GM19328 (cell line): ENCODE measurements around the gene CDKN2B.

Experiments
- ATAC-seq: cut with Tn5 transposase; IDR thresholded peaks from one replicate; pipeline ENCODE4 v1.9.1; 2021; ENCODE audit warnings: mild to moderate bottlenecking, moderate library complexity; ENCODE audit not compliant: unreplicated experiment

The CDKN2B gene

DNA sequence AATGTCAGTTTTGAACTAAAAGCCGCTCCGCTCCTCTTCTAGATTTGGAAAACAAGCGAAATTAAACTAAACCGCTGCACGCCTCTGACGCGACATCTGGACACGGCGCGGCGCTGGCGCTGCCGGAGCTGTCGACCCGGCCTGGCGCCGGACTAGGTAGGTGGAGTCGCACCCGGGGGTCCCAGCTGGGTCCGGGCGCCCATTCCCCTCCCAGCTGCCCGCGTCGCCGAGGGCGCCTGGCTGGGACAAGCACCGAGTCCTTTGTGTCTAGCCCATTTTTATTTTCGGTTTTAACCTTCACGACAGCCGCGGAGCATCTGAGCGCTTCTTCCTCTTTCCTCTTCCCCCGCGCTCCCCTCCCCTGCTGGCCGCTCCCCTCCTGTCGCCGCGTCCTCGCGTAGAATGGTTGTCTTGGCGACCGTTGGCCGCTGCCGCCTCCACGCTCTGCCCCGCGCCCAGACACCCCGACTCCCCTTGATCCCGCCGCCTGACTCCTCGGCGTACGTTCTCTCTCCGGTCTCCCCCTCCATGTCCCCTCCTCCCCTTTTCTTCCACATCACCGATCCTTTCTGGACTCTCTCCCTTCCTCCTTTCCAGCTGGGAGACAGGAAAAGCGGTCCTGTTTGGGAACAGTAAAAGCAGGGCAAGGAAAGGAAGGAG is 14.0 kb downstream of the CDKN2B start:
- ATAC-seq = peak; percentile 77

GRCh38 chr9:21994556-21995005 is 14.5 kb downstream of the CDKN2B start, which contains the start of gene CDKN2B-AS1:
Gene CDKN2B-AS1 (plus strand): TSS chr9:21994791.
- ATAC-seq = peak; percentile 42

GRCh38 chr9:21993893-21994555 is 15.1 kb downstream of the CDKN2B start, which contains the start of gene CDKN2A:
Gene CDKN2A (minus strand): TSS chr9:21994392.
- ATAC-seq = peak; percentile 35

DNA sequence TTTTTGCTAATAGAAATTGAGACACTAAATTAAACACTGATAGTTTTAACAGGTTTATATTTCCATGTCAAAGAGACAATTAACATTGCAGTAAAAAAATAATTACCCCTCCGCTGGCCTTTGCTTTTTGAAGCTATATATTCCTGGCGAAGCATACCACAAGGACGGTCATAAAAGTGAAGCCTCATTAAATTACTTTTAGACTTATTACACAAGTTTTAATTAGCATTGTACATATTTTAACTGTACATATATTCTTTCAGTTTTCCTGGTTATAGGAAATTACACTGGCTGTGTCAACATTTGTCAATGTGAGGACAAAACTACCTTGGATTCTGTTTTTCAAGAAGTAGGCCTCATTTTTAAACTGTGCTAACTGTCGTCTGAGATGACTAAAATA is 16.1 kb downstream of the CDKN2B start:
- ATAC-seq = no peak

DNA sequence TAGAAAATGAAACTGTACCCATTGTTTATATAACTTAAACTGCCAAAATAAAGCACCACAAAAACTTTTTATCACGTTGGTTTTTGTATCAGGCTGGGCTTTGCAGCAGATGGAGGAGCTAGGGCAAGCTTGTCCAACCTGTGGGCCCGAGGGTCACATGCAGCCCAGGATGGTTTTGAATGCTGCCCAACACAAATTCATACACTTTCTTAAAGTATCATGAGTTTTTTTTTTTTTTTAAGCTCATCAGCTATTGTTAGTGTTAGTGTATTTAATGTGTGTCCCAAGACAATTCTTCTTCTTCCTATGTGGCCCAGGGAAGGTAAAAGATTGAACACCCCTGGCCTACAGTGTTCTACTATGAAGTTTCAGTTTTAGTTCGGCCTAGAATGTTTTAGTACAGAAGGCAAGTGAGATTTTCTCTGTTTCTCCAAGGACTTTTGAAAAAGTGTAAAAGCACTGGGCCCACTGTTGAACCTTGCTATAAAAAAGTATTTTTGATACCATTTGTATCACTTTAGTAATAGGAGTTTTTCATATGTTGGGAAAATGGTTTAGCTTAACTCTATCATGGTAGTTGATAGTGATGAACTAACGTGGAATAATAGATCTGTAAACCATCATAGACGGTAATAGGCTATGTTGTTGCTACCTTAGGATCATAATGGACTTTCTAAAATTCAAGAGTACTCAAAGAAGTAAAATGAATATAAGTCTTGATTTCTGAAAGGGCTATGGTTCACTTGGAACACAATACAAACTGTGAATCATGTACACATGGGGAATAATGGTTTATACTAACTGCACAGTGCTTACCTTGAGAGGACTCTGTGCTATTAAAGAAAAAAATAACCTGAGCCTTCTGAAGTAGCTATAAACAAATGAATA is 17.8 kb downstream of the CDKN2B start:
- no peak for ATAC-seq

- no peak for ATAC-seq
Observed at GRCh38 chr9:21989440-21990189, 19.5 kb downstream of the CDKN2B start.

DNA sequence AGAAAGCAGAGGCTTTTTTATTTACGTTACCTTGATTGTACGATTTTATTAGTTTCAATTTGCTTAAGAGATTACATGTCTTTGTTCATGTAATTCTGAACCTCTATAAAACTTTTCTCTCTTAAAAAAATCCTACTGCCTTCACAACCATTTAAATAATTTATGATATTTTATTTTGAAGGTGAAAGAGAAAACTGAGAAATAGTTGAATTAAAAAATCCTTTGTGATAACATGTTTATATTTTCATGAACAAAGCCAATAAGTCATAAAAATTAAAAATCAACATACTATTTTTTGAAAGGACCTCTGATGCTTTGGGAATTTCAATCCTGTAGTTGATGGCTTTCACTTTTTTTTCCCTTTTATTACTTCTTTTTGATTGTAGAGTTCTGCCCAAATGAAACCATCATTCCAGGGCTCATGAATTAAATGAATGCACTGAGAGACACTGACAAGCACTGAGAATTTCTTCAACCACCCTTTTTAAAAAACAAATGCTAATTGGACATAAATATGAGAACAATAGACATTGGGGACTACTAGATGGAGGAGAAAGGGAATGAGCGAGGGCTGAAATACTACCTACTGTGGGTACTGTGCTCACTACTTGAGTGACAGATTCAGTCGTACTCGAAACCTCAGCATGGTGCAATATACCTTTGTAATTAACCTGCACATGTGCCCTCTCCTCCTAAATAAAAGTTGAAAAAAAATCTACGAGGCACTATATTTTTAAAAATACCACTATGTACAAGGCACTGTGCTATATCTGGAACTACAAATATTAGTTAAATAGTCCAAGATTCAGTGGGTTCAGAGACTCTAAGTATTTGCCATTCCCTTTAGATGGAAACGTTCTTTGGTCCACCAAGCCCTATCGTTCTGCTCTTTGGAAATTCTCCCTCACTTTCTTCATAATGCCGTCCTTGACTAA is 20.8 kb downstream of the CDKN2B start:
- no peak for ATAC-seq

DNA sequence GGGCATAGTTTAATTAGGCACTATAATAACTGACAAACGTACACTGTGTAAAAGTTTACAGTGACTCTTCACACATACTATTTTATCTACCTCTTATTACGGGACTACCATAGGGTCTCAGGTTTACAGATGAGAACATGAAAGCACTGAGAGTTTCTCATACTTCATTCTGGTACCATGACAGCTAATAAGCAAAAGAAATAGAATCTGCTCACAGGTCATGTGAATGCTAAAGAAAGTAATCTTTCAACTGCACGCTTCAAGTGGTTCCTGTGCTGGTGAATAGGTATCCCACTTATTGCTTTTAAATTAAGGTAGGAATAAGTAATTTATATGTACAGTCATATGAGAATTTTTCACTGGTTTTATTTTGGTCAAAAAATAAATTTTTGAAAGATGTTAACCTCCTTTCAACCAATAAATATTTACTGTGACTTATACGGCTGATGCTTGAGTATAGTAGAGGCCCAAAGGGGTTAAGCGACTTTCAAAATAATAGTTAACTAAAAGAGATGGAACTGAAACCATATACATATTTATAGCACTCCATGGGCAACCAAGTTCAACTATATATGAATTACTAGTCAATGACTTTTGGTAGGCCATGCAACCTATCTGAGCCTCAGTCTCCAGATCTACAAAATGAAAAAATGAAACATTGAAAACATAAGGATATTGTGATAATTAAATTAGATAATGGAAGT is 23.0 kb downstream of the CDKN2B start:
- no peak for ATAC-seq

DNA sequence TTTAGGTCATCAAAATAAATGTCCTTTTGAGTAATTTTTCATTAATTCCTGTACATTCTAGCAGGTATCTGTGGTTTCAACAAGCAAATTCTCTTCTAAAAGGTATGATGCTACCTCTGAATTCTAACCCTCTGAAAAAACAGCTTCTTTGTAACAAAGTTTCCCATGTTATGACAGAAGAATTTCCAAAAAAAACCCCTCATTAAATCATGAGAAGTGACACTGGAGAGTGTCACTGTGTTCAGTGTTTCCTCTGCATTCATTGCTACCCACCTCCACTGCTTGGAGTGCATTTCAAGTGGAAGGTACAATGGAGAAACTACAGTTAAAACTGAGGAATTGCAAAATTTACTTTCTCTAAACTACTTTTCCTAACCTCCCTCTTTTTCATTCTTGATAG is 25.0 kb downstream of the CDKN2B start:
- ATAC-seq = no peak

DNA sequence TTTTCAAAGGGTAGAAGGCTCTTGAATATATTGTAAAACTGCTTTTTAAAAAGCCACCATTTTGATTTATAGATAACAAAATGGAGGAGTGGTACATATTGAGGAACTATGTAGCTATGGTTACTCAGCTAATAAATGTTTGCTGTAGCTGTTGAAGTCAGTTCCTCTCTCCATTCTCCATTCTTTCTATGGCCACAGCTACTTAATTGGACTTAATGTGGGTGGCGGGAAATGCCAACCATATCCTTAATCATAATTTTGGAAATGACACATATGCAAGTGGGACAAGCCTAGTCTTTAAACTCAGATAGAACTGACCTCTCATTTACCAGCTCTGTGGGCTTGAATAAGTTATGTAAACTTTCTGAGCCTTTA is 25.6 kb downstream of the CDKN2B start:
- no peak for ATAC-seq

GRCh38 chr9:21982861-21983560 is 26.1 kb downstream of the CDKN2B start:
- ATAC-seq = no peak

DNA sequence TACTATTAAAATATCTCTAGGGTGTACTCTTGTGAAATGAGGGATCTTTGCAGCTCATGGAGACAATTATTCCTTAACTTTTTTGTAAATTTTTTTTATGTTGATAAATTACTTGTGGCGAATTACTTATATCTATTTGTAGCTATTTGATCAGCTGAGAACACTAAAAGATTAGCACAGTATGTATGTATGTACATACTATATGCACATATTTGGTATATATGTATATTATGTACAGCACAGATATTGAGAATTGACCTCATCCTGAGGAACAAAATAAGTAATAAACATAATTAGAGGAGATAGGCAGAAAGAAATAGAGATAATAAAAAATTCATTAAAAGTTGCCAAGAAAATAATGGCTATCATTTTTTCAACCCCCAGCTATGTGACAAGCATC is 26.7 kb downstream of the CDKN2B start:
- no peak for ATAC-seq

GRCh38 chr9:21976334-21976875 is 32.7 kb downstream of the CDKN2B start:
- no peak for ATAC-seq

- peak; percentile 63 for ATAC-seq
Observed at GRCh38 chr9:21974722-21975409, 34.2 kb downstream of the CDKN2B start.

DNA sequence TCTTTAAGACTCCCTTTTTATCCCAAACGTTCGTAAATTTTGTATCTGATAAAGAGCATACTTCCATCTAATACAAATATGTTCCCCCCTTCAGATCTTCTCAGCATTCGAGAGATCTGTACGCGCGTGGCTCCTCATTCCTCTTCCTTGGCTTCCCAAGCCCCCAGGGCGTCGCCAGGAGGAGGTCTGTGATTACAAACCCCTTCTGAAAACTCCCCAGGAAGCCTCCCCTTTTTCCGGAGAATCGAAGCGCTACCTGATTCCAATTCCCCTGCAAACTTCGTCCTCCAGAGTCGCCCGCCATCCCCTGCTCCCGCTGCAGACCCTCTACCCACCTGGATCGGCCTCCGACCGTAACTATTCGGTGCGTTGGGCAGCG is 34.8 kb downstream of the CDKN2B start:
- ATAC-seq = no peak

DNA sequence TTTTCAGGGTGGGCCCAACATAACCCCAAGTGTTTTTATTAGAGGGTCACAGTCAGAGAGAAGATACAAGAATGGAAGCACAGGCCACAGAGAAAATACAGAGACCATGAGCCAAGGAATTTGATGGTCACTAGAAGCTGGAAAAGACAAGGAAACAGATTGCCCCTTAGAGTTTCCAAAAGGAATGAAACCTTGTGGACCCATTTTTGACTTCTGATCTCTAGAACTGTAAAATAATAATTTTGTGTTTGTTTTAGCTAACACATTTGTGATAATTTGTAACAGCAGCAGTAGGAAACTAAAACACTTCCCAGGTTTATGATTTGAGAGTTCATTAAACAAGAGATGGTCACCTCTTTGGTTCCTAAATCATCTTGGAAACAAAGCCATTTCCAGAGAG is 36.7 kb downstream of the CDKN2B start:
- no peak for ATAC-seq

DNA sequence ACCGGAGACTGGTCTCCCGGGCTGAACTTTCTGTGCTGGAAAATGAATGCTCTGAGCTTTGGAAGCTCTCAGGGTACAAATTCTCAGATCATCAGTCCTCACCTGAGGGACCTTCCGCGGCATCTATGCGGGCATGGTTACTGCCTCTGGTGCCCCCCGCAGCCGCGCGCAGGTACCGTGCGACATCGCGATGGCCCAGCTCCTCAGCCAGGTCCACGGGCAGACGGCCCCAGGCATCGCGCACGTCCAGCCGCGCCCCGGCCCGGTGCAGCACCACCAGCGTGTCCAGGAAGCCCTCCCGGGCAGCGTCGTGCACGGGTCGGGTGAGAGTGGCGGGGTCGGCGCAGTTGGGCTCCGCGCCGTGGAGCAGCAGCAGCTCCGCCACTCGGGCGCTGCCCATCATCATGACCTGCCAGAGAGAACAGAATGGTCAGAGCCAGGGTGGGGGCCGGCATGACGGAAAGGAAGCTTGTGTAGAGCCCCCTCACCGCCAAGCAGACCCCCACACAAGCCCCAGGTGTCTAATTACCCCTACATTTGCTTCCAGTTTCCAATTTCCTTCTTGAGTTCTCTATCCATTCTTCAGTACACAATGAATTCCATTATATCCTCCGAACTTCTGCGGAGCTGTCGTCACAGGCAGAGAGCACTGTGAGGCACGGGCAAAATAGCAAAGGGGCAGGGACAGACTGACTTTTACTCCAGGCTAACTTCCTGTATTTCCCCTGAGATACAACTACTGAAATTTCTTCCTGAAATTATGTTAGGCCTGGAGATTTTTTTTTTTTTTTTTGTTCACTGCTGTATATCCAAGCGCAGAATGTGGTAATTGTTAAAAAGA is 38.1 kb downstream of the CDKN2B start:
- ATAC-seq = no peak
